Fibroblast of gingiva (primary cell): Measurements from ENCODE around the gene C2orf49.
"Not testable (repeated sequence)": the region's sequence is repeated elsewhere in the genome, so short reads cannot be mapped to it uniquely, and the experiment has no call there.

Experiments
- DNase-seq: peaks from one replicate; pipeline ENCODE4 v3.0.0-alpha.2; 2011; ENCODE audit warnings: low read depth

Gene C2orf49

GRCh38 chr2:105321875-105322646, 15.3 kb upstream of the C2orf49 start:
- DNase-seq, result no peak

GRCh38 chr2:105323111-105323510, 14.2 kb upstream of the C2orf49 start:
- no peak for DNase-seq

GRCh38 chr2:105324101-105324500, 13.2 kb upstream of the C2orf49 start:
- DNase-seq, result no peak

- DNase-seq, result no peak
Measured at GRCh38 chr2:105324732-105325131, 12.6 kb upstream of the C2orf49 start.

- DNase-seq, result no peak
Measured at GRCh38 chr2:105325389-105325963, 11.9 kb upstream of the C2orf49 start.

- not testable (repeated sequence) for DNase-seq
Measured at GRCh38 chr2:105327271-105327670, 10.1 kb upstream of the C2orf49 start.

GRCh38 chr2:105327690-105328089, 9.7 kb upstream of the C2orf49 start:
- DNase-seq, result no peak

GRCh38 chr2:105328281-105329196, 8.8 kb upstream of the C2orf49 start:
- DNase-seq, result peak; percentile 50

- DNase-seq, result no peak
Measured at GRCh38 chr2:105329197-105329554, 8.2 kb upstream of the C2orf49 start.

- peak; percentile 47 for DNase-seq
Measured at GRCh38 chr2:105329561-105330495, 7.5 kb upstream of the C2orf49 start, which contains the start of gene TGFBRAP1. TGFBRAP1 (minus strand) TSS chr2:105329735; CDS start chr2:105308301, 21,434 bp downstream.

GRCh38 chr2:105330681-105331375, 6.5 kb upstream of the C2orf49 start:
- no peak for DNase-seq

- no peak for DNase-seq
Measured at GRCh38 chr2:105334211-105334610, 3.1 kb upstream of the C2orf49 start.

- no peak for DNase-seq
Measured at GRCh38 chr2:105335469-105335868, 1.9 kb upstream of the C2orf49 start.

- no peak for DNase-seq
Measured at GRCh38 chr2:105336786-105337121, 586 bp upstream of the C2orf49 start.

GRCh38 chr2:105338020-105338385, 663 bp downstream of the C2orf49 start:
- no peak for DNase-seq

- DNase-seq, result no peak
Measured at GRCh38 chr2:105339414-105339813, 2.1 kb downstream of the C2orf49 start.

- peak; percentile 24 for DNase-seq
Measured at GRCh38 chr2:105344704-105345345, 7.5 kb downstream of the C2orf49 start.

GRCh38 chr2:105357122-105357521, 19.8 kb downstream of the C2orf49 start:
- no peak for DNase-seq

- DNase-seq, result no peak
Measured at GRCh38 chr2:105358593-105358992, 21.3 kb downstream of the C2orf49 start.

GRCh38 chr2:105361102-105361889, 24.0 kb downstream of the C2orf49 start:
- no peak for DNase-seq
